ENCODE results near the gene OR52N1. TPM values are rescaled to one million over a fixed set of nuclear protein-coding genes. Genes with fewer than 3 reads are reported as not detected.

The OR52N1 gene
- total and polyA plus RNA-seq, 2 of the 8 experiments (the other 6 are each of a cell fraction or from before 2014, with no cell fraction given) = 0.09 TPM; not detected in 1

GRCh38 chr11:5818245-5818886 lies 27.3 kb upstream of the OR52N1 start:
- no peaks in the 10 kb centered on the region for H3K9me3 ChIP-seq (ENCODE audit: insufficient read depth in 2 of 2, low read depth in 1 of 2, low read length in 1 of 2)
- no peak overlapping the region for H4K8ac ChIP-seq (ENCODE audit: extremely low read depth, insufficient read depth, low read length)
- no peaks in the 10 kb centered on the region; the same call in 1 of the 2 replicates for H3K23me2 ChIP-seq (ENCODE audit: low read depth, low read length)
- DNase-seq (ENCODE audit: low read depth in 1 of 2, low spot score in 2 of 2) (no peak), FAIRE-seq (no peak)
- no peaks in the 10 kb centered on the region for H3K79me2 ChIP-seq (ENCODE audit: control insufficient read depth in 1 of 2, insufficient read depth in 2 of 2, low read length in 2 of 2)
- no peak overlapping the region for H3K18ac ChIP-seq (ENCODE audit: extremely low read depth, low read length)
- H2BK5ac ChIP-seq (ENCODE audit: low read depth, low read length) = no peak overlapping the region
- H3K4me3 ChIP-seq (ENCODE audit: extremely low read depth in 1 of 4, insufficient read depth in 2 of 4, low read depth in 3 of 4, low read length in 4 of 4) = no peak overlapping the region
- no peak overlapping the region for H4K5ac ChIP-seq (ENCODE audit: insufficient read length, low read depth, low read length)
- H2BK120ac ChIP-seq (replicated peaks; ENCODE audit: low read depth, low read length) = no peak overlapping the region
- H3K4me2 ChIP-seq (ENCODE audit: insufficient read depth in 1 of 2, low read depth in 2 of 2, low read length in 2 of 2) = no peak overlapping the region
- no peak overlapping the region for H3K27ac ChIP-seq (ENCODE audit: low read depth, low read length)
- H2AFZ ChIP-seq (ENCODE audit: low read length) = no peak overlapping the region; the same call in 1 of the 2 replicates
- no peaks in the 10 kb centered on the region; a peak in 1 of 8 replicates for H3K36me3 ChIP-seq (ENCODE audit: control insufficient read depth in 2 of 4, insufficient read depth in 4 of 4, low read length in 3 of 4)
- no peak overlapping the region for H2BK15ac ChIP-seq (ENCODE audit: low read length)
- WGBS, 2 experiments (ENCODE audit: extremely low coverage in 1 of 2, insufficient coverage in 1 of 2, insufficient read length in 1 of 2, insufficient replicate concordance in 2 of 2, low coverage in 1 of 2, low lambda C conversion rate in 2 of 2, missing lambda C conversion rate in 1 of 2) = 85% methylated on average over 1 of the region's 1 CpG; no CpG with 5 or more reads in 1 of the 2 experiments
- no peaks in the 10 kb centered on the region for H3K4me1 ChIP-seq (replicated peaks in 1 of 4; ENCODE audit: control insufficient read depth in 3 of 4, insufficient read depth in 4 of 4, low read length in 3 of 4)
- no peaks in the 10 kb centered on the region for H3K79me1 ChIP-seq (ENCODE audit: low read depth, low read length)
- no peak overlapping the region for H2BK12ac ChIP-seq (ENCODE audit: low read depth, low read length)
- no peak overlapping the region for H3K14ac ChIP-seq (ENCODE audit: insufficient read length)
- ChIA-PET CTCF (ENCODE audit: partially characterized antibody) (no interaction called here), POLR2A (ENCODE audit: partially characterized antibody) (no interaction called here)
- H3K56ac ChIP-seq (replicated peaks; ENCODE audit: insufficient read length, low read depth, low read length) = no peak overlapping the region
- no peak overlapping the region for H2AK5ac ChIP-seq (ENCODE audit: low read depth, low read length)
- no peaks in the 10 kb centered on the region for H4K20me1 ChIP-seq (replicated peaks in 1 of 2; ENCODE audit: control insufficient read depth in 1 of 2, insufficient read depth in 2 of 2, low read length in 2 of 2)
- no peak overlapping the region for H3K23ac ChIP-seq (ENCODE audit: insufficient read length)
- H3K9ac ChIP-seq (replicated peaks in 1 of 4; ENCODE audit: extremely low read depth in 1 of 4, low read depth in 3 of 4, low read length in 3 of 4) = no peak overlapping the region
- H2BK20ac ChIP-seq (ENCODE audit: low read length) = no peak overlapping the region
- H4K91ac ChIP-seq (replicated peaks; ENCODE audit: insufficient read length, low read length) = no peak overlapping the region
- H3K27me3 ChIP-seq (replicated peaks in 1 of 4; ENCODE audit: control insufficient read depth in 3 of 4, extremely low read depth in 1 of 4, insufficient read depth in 3 of 4, low read length in 3 of 4) = no peaks in the 10 kb centered on the region
- no peak overlapping the region for H3K4ac ChIP-seq (replicated peaks; ENCODE audit: insufficient read length, low read depth, low read length)
- no peak for TF ChIP-seq RFX5 (IDR thresholded peaks at IDR 0.05; ENCODE audit: borderline replicate concordance, low read depth, low read length)
- no peak for TF ChIP-seq HDAC6 (IDR thresholded peaks at IDR 0.05; ENCODE audit: low read depth, low read length)
- TF ChIP-seq SAP30 (IDR thresholded peaks at IDR 0.05; ENCODE audit: insufficient read depth, insufficient replicate concordance, low read length) = no peak
- no peak for TF ChIP-seq KDM4A (IDR thresholded peaks at IDR 0.05; ENCODE audit: low read depth, low read length, severe bottlenecking)
- no peak for TF ChIP-seq NRF1 (IDR thresholded peaks at IDR 0.05; ENCODE audit: low read depth, low read length)
